NCI-H1436 (cell line): ENCODE data around the gene SLC5A3.

ENCODE experiments used
- DNase-seq: peaks from one replicate; lab custom pipeline; 2025; lab: John Stamatoyannopoulos, UW

SLC5A3 gene

DNA sequence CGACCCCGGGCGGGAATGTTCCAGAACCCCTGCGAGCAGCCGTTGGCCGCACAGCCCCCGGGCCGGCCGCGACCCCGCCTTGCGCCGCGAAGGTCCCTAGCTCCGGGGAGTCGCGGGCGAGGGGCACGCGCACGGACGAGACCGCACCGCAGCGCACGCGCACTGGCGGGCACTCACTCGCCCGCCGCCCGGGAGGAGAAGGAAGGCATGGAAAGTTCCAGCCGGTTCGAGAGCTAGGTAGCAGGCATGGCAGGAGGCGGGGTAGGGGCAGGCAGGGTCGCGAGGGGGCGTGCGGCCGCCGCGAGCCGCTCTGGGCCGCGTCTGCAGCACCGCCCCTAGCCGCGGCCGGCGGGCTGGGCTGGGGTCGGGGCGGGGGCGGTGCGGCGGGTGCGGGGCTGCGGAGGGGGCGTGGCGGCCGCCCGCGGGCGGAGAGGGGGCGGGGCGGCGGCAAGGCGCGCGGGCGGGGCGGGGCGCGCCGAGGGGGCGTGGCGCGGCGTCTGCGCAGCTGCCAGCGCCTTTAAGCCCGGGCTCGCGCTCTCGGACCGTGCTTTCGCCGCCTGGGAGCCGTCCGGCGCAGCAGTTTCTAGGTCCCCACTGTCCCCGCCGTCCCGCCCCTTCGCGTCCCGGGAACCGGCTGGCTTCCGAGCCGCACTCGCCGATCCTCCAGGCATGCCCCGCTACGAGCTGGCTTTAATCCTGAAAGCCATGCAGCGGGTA is at the start of gene SLC5A3, which contains the start of gene MRPS6:
SLC5A3 (plus strand) TSS at position 547 of the 717 bp plus-strand sequence. CDS start 21,621 bp downstream, outside the sequence.
MRPS6 (plus strand) TSS at position 547 of the 717 bp plus-strand sequence; CDS start at position 670, 123 bp downstream.
- DNase-seq = peak; percentile 76

DNA sequence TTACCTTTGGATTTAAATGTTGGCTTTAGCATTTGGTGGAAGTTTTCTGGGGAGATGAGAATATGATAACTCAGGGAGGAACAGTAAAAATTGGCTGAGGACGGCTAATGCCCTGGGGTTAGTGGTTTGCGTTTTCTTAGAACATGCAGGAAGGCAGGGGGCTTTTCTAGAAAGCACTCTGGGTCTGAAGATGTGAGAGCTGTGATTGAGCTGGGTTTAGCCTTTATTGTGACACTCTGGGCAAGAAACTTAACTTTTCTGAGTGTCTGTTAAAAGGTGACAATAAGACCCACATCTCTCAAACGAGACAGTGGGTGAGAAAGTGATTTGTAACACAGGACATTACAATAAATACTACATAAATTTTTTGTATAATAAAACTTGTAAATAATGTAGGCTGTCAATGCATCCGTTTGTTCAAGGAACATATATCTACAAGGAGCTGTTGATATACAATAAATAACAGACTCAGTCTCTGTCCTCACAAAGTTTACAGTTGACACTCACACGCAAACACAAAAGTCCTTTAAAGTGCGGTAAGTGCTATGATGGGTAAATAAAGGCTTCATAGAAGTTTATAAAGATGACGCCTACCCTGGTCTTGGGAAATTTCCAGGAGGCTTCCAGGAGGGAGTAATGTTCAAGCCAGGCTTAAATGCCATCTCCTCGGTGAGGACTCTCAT is 49.5 kb upstream of the SLC5A3 start:
- DNase-seq = no peak

DNA sequence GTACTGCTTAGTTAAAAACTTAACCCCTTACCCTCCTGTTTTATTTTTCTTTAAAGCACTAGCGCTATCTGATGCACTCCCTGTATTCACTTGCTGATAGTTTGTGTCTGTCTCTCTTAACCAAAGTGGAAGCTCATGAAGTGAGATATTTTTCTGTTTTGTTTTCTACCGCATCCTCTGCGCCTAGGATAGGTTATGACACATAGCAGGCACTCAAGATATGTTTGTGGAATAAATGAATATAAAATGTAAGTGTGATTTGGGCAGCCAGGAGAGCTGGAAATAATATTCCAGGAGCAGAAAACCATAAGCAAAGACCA is 49.0 kb upstream of the SLC5A3 start:
- DNase-seq = no peak

DNA sequence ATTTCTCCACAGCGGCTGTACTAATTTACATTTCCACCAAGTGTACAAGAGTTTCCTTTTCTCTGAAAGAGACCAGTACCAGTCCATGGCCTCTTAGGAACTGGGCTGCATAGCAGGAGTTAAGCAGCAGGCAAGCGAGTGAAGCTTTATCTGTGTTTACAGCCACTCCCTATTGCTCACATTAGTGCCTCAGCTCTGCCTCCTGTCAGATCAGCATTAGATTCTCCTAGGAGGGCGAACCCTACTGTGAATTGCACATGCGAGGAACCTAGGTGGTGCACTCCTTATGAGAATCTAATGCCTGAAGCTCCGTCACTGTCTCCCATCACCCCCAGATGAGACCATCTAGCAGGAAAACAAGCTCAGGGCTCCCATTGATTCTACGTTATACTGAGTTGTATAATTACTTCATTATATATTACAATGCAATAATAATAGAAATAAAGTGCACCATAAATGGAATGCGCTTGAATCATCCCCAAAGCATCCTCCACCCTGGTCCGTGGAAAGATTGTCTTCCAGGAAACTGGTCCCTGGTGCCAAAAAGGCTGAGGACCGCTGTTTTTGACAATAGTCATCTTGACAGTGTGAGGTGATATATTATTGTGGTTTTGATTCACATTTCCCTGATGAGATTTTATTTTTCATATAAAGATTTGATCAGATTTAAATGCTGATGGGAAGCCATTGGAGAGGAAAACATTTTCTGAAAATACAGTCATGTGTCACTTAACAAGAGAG is 45.5 kb upstream of the SLC5A3 start:
- no peak for DNase-seq

DNA sequence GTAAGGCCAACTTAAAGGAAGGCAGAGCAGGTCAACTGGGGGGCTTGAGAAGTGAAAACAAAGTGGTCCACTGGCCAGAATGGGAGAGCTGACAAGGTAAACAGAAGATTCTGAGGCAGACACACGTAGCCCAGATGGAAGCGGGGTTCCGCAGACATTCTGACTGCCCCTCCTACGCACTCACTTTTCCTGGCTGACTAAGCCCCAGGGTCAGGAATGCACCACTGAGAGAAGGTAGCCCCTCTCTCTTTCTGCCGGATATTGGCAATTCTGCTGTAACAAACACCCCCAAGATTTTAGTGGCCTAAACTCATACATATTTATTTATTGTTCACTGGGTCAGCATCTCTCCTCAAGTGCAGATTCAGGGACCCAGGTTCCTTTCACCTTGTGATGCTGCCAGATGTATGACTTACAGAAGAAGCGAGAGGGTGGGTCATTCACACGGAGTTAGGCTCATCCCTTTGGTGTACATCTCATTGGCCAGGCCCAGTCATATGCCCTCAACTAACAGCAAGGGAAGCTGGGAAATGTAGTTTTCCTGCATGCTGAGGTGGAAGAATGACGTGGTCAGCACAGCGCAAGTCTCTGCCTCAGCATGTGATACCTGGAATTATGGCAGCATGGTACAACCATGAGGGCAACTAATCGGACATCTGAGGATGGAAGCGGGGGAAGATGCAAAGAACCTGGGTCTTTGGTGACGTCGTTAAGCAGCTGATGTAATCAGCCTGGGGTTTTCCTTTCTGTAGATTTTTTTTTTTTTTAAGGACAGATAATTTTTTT is 43.4 kb upstream of the SLC5A3 start:
- DNase-seq = no peak

DNA sequence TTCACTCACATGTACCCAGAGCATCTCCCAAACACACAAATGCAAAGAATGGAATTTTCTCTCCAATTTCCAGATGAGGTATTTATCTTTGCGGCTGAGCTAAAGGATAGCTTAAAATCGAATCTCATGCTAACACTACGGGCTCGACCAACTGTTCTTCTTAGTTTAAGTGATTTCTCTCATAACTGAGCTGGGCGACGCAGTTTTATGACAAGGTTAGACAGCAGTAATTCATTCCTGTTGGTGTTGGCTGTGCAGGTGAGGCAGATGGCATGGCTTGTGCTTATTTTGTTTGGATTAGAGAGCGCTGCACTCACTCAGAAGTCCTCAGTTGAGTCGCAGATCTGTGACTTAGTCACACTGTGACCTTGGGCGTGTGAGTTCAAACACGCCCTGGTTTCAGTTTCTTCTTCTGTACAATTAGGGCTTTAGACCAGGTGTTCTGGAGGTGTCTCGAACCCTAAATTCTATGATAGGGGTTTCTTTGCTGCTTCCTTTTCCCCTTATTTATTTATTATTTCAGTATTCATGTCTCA is 41.5 kb upstream of the SLC5A3 start:
- no peak for DNase-seq

DNA sequence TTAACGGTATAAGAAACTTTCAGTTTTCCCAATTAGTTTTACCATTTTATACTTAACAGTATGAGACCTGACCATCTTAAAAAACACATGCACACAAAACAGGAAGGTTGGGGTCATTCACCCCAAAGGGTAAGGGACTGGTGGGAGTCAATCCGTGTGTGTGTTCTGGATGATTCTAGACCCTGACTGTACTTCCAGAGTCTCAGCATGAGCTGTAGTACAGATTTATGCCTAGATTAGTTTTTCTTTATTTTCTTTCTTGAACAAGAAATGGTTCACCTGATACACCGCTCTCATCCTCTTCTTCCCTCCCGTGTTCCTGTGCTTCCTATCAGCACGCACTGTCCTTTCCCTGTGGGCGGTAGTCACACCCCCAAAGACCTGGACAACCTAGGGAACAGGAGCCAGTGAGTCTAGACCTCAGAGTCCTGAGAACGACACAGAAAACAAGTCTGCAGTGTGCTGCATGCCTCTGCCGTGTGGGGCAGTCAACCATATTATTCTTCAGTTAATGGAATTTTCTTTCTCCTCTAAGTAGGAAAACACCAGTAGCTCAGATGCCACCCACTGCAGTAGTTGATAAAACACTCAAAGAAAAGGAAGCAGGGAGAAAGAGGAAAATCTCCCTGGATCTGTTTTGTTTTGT is 38.9 kb upstream of the SLC5A3 start:
- no peak for DNase-seq

DNA sequence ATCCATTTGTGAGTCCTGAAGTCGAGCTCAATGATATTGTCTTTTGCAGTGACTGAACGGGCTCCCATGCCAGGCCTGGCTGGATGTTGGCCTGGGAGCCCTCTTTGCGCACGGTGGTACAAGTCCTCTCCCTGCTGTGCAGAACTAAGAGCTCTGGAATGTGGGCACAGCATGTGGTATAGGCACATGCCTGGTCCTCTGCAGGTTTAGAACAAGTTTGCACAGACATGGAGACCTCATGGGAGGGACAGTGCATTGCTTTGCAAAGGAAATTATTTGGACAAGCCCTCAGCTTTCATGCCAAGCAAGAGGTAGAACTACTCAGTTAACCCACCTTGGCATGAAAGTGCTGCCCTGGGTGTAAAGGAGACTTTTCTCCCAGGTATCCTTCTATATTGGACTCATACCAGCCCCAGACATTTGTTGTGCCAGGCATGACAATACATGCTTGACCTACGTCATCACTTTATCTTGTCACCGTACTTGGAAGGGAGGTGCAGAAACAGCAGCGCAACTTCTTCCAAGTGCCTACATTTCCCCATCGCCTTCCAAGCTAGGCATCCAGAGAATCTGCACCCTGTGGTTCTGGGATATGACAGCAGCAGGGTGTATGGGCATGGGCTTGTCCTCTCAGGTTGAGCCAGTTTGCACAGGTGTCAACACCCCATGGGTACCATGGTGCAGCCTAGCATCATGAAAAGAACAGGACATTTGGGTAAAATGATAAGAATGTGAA is 37.6 kb upstream of the SLC5A3 start:
- DNase-seq = no peak

DNA sequence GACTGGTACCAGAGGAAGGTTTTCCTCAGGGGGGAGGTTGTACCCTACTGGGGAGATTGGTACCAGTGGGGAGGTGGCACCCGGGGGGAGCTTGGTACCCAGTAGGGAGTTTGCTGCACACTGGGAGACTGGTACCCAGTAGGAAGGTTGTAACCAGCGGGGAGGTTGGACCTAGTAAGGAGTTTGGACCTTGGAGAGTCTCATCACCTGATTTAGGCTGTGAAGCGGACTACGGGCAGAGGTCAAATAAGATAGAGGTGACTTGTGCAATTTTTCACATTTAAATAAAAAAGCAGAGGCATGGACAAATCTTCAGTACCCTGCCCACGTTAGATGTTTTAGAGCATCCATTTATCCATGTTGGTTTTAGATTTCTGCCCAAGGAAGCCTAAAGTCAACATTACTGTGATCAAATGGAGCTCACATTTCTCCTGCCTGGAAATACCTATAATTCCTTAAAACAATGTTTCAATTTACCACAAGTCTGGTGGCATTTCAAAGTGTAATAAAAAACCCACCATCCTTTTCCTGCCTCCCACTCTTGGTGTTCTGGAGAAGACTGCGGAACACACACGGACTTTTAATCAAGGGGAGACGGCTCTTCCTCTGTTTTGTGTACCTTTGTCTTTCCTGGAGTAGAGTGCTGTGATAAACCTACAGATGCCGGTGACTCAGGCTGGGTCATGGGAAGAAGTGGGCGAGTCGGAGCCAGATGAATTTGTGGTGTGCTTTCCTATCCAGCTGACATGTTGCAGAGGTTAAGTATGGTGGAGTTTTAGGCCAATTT is 36.2 kb upstream of the SLC5A3 start:
- no peak for DNase-seq

DNA sequence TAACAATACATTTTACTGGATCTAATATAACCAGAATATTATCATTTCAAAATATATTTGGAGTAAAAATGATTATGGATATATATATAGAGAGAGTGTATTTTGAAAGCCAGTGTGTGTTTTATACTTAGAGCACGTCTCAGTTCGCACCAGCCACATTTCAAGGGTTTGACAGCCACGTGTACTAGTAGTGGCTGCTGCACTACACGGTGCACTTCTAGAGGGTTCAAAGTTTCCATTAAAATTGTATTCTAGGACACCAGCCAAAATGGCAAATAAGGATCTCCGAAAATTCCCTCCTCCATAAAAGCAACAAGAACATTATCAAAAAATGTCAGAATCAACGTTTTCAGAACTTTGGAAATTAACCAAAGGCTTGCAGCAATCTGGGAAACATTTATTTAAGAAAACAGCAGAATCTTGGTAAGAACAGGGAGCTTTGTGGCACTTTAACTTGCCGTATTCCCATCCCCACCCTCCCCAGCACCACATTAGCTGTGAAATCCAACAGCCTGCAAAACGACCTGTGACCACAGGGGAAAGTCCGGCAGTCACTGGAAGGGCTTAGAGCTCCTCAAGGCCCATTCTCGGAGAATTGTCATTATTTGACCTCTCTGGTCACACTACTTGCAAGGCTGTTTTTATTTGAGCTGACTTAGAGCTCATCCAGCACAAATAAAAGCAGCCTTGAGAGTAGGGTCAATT is 33.5 kb upstream of the SLC5A3 start:
- no peak for DNase-seq

DNA sequence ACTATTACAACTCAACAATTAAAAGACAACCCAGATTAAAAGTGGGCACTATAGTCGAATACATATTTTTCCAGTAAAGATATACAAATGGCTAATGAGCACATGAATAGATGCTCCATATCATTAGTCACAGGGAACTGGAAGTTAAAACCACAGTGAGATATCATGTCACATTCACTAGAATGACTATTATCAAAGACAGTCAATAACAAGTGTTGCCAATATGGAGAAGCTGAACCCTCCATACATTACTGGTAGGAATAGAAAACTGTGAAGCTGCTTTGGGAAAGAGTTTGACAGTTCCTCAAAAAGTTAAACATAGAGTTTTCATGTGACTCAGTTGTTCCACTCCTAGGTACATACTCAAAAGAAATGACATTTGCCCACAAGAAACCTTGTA is 30.6 kb upstream of the SLC5A3 start:
- no peak for DNase-seq

DNA sequence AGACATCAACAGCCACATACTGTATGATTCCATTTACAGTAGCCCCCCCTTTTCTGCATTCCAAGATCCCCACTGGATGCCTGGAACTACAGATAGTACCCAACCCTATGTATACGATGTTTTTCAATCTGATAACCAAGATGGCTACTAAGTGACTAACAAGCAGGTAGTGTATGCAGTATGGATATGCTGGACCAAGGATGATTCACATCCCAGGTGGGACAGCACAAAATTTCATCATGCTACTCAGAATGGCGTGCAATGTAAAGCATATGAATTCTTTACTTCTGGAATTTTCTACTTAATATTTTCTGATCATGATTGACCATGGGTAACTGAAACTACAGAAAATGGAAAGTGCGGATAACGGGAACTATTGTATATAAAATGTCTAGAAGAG is 30.0 kb upstream of the SLC5A3 start:
- DNase-seq = no peak

DNA sequence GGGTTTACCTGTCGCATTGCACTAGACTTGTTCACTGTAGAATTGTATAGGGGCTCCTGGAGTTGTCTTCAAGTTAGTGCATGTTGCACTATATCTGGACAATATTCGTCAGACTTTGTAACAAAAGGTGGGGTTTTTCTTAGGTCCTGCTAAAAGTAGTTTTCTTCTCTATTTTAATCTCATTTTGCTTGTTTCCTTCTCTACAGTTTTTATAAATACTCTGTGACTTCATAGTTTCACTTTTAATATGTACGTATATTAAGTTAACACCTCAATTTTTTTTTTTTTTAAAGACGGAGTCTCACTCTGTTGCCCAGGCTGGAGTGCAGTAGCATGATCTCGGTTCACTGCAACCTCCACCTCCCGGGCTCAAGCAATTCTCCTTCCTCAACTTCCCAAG is 26.5 kb upstream of the SLC5A3 start:
- DNase-seq = no peak

DNA sequence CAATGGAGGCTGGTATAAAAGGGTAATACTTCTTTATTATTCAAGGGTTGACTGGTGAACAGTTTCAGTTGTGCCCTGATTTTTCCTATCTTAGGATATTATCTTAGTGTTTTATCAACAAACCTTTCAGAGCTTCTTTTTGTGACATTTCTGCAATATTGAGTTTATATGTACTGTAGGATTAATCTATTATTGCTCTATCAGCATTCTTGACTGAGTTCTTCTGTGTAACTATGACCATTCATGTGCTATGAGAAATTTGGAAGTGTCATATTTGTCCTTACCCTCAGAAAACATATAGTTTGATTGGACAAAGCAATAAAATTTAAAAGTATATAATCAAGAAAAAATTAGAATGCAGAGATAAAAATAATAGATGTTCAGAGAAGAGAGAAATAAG is 25.5 kb upstream of the SLC5A3 start:
- DNase-seq = no peak

DNA sequence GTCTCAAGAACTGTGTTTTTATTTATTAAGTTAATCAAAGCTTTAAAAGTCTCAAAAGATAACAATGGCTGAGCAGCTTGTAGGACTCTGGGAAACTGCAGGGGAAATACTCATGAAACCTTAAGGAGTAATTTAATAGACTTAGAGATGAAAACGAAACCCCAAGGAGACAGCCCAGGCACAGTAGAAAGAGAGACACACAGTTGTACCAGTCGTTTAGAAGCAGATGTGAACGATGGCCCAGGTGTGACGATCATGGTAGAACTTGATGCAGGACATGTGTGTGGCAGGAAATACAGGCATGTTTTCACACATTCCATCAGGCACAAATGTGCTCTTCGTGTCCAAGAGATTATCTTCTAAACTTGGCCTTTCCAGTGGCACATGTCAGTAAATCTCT is 21.2 kb upstream of the SLC5A3 start:
- no peak for DNase-seq

DNA sequence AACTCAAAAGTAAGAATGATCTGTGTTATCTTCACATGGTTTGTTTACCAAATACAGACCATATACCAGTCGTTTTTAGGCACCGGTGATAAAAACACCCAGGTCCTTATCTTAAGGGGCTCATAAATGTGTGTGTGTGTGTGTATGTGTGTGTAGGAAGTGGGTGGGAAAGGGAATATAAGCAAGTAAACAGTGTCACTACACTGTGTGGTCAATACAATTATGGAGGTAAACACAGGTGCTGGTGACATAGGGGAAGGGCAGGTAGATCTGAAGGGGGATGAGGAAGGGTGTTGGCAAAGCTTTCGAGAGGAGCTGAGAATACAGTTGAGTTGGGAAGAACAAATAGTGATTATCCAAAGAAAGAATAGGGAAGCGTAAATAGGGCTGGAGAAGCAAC is 19.1 kb upstream of the SLC5A3 start:
- no peak for DNase-seq

DNA sequence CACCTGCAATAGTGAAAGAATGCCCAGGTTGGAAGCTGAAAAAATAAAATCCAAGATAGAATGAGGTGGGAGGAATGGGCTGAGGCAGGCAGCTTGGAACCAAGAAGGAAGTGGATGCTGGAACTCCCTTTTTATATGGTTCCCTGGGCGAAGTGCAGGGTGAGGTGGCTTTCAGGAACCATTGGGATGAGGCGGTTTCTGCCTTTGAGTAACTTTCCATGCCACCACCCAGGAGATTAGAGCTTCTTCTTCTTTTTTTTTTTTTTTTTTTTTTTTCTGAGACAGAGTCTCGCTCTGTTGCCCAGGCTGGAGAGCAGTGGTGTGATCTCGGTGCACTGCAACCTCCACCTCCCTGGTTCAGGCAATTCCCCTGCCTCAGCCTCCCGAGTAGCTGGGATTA is 17.8 kb upstream of the SLC5A3 start:
- DNase-seq = no peak

DNA sequence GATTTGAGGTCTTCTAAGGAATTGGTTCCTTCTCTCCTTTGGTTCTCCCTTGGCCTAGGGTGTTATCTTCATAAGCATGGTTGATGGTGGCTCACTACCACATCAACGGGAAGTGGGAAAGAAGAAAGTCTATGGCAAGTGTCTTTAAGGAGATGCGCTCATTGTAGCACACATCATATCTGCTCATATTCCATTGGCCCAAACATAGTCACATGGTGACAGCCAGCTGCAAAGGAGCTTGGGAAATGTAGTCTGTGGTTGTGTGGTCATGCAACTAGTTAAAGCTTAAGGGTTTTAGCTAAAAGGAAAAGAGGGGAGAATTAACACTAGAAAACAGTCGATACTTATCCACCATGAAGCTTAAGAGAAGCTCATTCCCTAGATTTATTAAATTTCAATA is 11.4 kb upstream of the SLC5A3 start:
- DNase-seq = no peak

DNA sequence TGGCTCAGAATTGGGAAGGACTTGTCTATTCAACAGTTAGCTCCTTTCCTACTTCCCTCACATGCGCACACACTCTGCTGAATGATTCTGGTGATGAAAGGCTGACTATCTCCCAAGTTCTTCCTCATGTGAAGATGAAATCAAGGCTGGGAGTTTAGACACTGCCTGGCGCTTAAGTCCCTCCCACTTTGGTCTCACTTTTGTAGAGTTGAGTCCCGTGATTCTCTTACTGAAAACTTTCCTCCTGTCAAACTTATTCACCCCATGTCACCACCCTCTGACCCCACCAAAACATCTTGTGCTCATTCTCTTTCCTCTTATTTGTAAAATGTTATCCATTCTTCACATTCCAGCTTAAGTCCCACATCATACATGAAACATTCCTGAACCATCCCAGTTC is 8.4 kb upstream of the SLC5A3 start:
- DNase-seq = no peak
